NCI-H2227 (cell line): Measurements from ENCODE around the gene SEC14L1.
"Not testable (repeated sequence)": the region's sequence is repeated elsewhere in the genome, so short reads cannot be mapped to it uniquely, and the experiment has no call there.

Source experiments
- DNase-seq: peaks from one replicate; lab custom pipeline; 2025; ENCODE audit not compliant: unreplicated experiment; lab: John Stamatoyannopoulos, UW

SEC14L1 gene

GRCh38 chr17:77140878-77141767 is at the start of gene SEC14L1:
Gene SEC14L1 (plus strand): TSS chr17:77140969. CDS start chr17:77143597, 2,628 bp downstream.
- peak; percentile 78 for DNase-seq

- no peak for DNase-seq
These were observed 48.7 kb upstream of the SEC14L1 start for GRCh38 chr17:77092025-77092424.

DNA sequence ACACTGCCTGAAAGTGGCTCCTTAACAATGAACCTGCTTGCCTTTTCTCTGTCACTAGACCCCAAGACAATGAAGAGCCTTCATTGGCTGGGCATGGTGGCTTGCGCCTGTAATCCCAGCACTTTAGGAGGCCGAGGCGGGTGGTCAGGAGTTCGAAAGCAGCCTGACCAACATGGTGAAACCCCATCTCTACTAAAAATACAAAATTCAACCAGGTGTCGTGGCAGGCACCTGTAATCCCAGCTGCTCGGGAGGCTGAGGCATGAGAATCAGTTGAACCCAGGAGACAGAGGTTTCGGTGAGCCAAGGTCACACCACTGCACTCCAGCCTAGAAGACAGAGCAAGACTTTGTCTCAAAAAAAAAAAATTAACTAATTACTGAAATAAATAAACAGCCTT is 45.3 kb upstream of the SEC14L1 start:
- no peak for DNase-seq

GRCh38 chr17:77096570-77097214 is 44.1 kb upstream of the SEC14L1 start:
- DNase-seq: peak; percentile 39

GRCh38 chr17:77097631-77098180 is 43.1 kb upstream of the SEC14L1 start:
- no peak for DNase-seq

GRCh38 chr17:77098884-77099545 is 41.8 kb upstream of the SEC14L1 start:
- DNase-seq: no peak

DNA sequence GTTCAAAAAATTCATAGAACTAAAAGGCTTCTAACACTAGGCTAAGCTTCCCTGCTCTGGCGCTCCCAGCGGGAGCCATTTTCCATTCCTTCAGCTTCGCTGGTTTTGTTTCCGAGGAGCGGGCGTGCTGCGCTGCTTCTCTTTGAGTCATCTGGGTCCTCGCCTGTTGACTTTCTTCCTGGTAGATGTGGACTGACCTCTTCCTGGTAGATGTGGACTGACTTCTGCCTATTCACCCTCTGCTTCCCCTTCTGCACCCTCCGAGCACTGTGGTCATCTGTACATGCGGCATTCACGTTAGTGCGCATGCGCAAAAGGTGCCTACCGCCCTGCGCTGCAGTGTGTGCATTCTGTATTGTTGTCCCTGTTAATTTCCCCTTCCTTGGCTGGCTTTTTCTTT is 40.8 kb upstream of the SEC14L1 start:
- no peak for DNase-seq

DNA sequence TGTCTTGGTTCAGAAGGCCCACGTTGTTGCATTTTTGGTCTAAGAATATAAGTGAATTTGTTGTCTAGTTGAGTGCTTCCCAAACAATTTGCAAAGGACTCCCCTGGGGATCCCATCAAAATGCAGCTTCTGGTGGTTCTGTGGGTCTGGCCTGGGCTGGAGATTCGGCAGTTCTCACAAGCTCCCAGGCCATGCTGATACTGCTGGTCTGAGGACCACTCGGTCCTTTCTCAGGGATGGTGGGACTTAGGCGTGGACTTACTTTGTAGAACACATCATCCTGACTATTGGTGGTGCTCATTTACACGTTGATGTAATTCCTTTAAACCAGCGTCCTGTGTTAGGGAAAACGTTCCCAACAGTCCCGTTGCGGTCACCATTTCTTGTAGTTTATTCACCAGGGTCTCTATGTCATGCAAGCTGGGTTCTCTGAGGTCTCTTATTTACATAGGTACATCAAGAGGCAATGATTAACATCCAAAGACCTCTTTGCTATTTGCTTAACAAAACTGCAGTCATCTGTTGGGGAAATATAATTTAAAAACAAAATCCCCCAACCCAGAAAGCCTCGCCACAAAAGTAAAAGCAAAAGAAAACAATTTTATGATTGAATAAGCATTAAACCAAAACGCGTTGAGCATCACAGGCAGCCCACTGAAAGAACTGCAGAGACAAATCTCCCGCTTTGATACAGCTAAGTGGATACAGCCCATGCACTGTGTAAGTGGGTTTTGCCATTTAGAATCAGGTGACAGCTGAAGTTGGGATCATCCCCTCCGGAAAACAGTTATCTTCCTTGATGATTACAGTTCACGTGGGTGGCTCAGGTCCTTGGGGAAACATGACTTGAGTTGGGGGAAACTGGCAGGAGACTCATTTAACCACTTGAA is 39.0 kb upstream of the SEC14L1 start:
- peak; percentile 25 for DNase-seq

- DNase-seq: not testable (repeated sequence)
These were observed 38.2 kb upstream of the SEC14L1 start for GRCh38 chr17:77102411-77103134.

DNA sequence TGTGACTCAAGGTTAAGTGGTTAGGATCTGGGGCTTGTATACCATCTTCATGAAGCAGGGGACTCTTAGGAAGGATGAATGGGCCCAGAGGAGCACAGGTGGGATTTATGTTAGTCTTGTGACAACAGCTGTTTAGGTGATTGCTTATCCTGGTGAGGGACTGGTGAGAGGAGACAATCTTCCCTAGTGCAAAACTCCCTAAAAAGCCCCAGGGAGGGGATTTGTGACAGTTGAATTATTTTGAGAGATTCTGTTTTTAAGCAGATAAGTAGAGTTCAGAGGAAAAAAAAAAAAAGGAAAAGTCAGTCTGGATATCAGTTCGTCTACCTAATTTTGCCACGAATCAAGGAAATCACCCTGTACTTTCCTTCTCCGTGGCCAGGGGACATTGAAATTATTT is 35.1 kb upstream of the SEC14L1 start:
- DNase-seq: no peak

DNA sequence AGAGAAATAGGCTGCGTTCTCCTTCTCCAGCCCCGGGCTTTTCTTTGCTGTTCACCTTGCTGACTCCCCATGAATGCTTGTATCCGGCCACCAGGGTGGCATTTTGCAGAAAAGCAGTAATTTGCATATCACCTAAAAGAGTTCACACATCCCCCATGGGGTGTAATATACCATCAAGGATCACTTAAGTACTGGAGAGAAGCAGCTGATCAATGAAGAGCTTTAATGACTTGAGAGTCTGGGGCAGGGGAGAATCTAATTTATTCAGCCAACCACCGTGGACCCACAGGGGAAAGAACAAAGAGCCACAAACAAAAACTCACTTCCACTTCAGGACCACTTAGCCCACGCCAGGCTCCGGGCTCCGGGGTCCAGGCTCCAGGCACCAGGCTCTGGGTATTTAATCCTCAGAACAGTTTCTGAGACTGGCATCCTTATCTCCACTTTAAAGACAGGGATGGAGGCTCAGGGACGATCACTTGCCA is 33.9 kb upstream of the SEC14L1 start:
- no peak for DNase-seq

- no peak for DNase-seq
These were observed 33.0 kb upstream of the SEC14L1 start for GRCh38 chr17:77107506-77108433.

DNA sequence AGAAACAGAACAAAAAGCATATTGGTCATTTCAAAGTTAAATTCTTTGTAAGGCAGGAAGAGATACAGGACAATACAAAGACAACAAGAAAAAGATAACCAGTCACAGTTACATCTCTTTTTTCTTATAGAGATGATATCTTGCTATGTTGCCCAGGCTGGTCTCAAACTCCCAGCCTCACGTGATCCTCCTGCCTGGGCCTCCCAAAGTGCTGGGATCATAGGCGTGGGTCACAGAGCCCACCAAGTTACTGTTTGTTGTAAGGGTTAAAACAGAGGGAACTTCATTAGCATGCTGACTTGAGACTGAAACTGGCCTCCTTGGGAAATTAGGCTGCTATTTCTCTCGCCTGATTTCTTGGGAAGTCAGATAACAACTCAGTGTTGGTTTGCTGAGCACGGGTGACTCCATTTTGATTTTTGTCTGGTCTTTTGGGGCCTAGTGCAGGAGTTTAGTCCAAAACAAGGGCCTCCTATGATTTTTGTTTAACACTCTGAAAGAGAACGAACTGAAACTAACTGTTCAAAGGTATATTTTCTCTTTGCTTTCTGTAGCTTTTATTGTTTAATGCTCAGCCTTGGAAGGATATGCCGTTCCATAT is 31.5 kb upstream of the SEC14L1 start:
- no peak for DNase-seq

- no peak for DNase-seq
These were observed 30.9 kb upstream of the SEC14L1 start for GRCh38 chr17:77109764-77110359.

- DNase-seq: not testable (repeated sequence)
These were observed 29.4 kb upstream of the SEC14L1 start for GRCh38 chr17:77111165-77111933.

DNA sequence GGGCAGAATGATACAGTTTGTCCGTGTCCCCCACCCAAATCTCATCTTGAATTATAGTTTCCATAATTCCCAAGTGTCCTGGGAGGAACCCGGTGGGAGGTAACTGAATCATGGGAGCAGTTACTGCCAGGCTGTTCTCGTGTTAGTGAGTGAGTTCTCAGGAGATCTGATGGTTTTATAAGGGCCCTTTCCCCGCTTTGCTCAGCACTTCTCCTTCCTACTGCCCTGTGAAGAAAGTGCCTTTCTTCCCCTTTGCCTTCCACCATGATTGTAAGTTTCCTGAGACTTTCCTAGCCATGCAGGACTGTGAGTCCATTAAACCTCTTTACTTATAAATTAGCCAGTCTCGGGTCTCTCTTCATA is 28.9 kb upstream of the SEC14L1 start:
- DNase-seq: no peak

DNA sequence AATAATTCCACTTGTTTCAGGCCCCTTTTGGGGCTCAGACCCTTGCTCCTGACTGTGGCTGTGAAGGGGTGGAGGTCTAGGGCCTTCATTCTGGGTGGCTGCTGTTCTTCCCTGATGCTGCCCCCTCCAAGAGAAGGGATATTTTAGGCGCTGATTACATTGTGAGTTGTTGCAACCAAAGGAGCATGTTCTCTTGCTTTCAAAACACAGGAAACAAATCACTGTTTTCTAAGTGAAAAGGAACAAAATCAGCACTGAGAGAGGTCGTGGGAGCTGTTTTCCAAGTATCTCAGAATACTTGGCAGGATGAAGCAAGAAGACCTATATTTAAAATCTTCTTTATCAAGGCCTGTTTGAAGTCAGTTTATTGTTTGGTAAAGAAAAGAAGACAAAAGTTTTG is 25.3 kb upstream of the SEC14L1 start:
- DNase-seq: no peak
